ENCODE measurements around the gene GFOD1. TPM values are rescaled to one million over a fixed set of nuclear protein-coding genes. Genes with fewer than 3 reads are reported as not detected.

The GFOD1 gene
- polyA plus RNA-seq, 1 donor: 2.0 TPM

- no peaks in the 10 kb centered on the region for H3K27me3 ChIP-seq (ENCODE audit: control insufficient read depth, insufficient read depth, low read length)
- no peaks in the 10 kb centered on the region for H3K36me3 ChIP-seq (ENCODE audit: control insufficient read depth, insufficient read depth, low read length)
- WGBS (ENCODE audit: insufficient coverage, low lambda C conversion rate): 71% methylated on average over 1 of the region's 3 CpGs
- no peaks in the 10 kb centered on the region for H3K4me1 ChIP-seq (ENCODE audit: control insufficient read depth, insufficient read depth, low read length)
- H3K9me3 ChIP-seq (ENCODE audit: control insufficient read depth, low read depth, low read length): no peaks in the 10 kb centered on the region
- H3K27ac ChIP-seq (ENCODE audit: low read length): no peak overlapping the region
- DNase-seq: no peak
- H3K4me3 ChIP-seq (ENCODE audit: low read length): no peak overlapping the region
These were observed 73.9 kb downstream of the GFOD1 start for GRCh38 chr6:13413466-13413862.

GRCh38 chr6:13412639-13413465 lies 74.5 kb downstream of the GFOD1 start:
- WGBS (ENCODE audit: insufficient coverage, low lambda C conversion rate): 72% methylated on average over 2 of the region's 9 CpGs
- Histone ChIP-seq H3K9me3 (ENCODE audit: control insufficient read depth, low read depth, low read length) (no peaks in the 10 kb centered on the region), H3K27ac (ENCODE audit: low read length) (no peak overlapping the region), H3K36me3 (ENCODE audit: control insufficient read depth, insufficient read depth, low read length) (no peaks in the 10 kb centered on the region), H3K27me3 (ENCODE audit: control insufficient read depth, insufficient read depth, low read length) (peaks cover 2% of the 10 kb centered on the region), H3K4me3 (ENCODE audit: low read length) (no peak overlapping the region), H3K4me1 (ENCODE audit: control insufficient read depth, insufficient read depth, low read length) (no peaks in the 10 kb centered on the region)
- no peak for DNase-seq

- H3K36me3 ChIP-seq (ENCODE audit: control insufficient read depth, insufficient read depth, low read length): no peaks in the 10 kb centered on the region
- H3K4me3 ChIP-seq (ENCODE audit: low read length): no peak overlapping the region
- no peak overlapping the region for H3K27ac ChIP-seq (ENCODE audit: low read length)
- peaks cover 2% of the 10 kb centered on the region for H3K27me3 ChIP-seq (ENCODE audit: control insufficient read depth, insufficient read depth, low read length)
- no peaks in the 10 kb centered on the region for H3K4me1 ChIP-seq (ENCODE audit: control insufficient read depth, insufficient read depth, low read length)
- WGBS (ENCODE audit: insufficient coverage, low lambda C conversion rate): no CpG with 5 or more reads among the region's 5 CpGs
- no peak for DNase-seq
- no peaks in the 10 kb centered on the region for H3K9me3 ChIP-seq (ENCODE audit: control insufficient read depth, low read depth, low read length)
These were observed 75.2 kb downstream of the GFOD1 start for GRCh38 chr6:13412211-13412610.

GRCh38 chr6:13411484-13411883 lies 75.9 kb downstream of the GFOD1 start:
- Histone ChIP-seq H3K27me3 (ENCODE audit: control insufficient read depth, insufficient read depth, low read length) (peaks cover 2% of the 10 kb centered on the region), H3K27ac (ENCODE audit: low read length) (no peak overlapping the region)
- WGBS (ENCODE audit: insufficient coverage, low lambda C conversion rate): no CpG with 5 or more reads among the region's 8 CpGs

GRCh38 chr6:13409991-13410390 lies 77.4 kb downstream of the GFOD1 start:
- Histone ChIP-seq H3K27ac (ENCODE audit: low read length) (no peak overlapping the region), H3K4me3 (ENCODE audit: low read length) (no peak overlapping the region), H3K9me3 (ENCODE audit: control insufficient read depth, low read depth, low read length) (no peaks in the 10 kb centered on the region), H3K36me3 (ENCODE audit: control insufficient read depth, insufficient read depth, low read length) (no peaks in the 10 kb centered on the region), H3K4me1 (ENCODE audit: control insufficient read depth, insufficient read depth, low read length) (no peaks in the 10 kb centered on the region), H3K27me3 (ENCODE audit: control insufficient read depth, insufficient read depth, low read length) (peaks cover 2% of the 10 kb centered on the region)
- DNase-seq: no peak
- WGBS (ENCODE audit: insufficient coverage, low lambda C conversion rate): 89% methylated on average over 2 of the region's 2 CpGs

More at GRCh38 chr6:13411484-13411883, 75.9 kb downstream of the GFOD1 start:
- Histone ChIP-seq H3K4me3 (ENCODE audit: low read length) (no peak overlapping the region), H3K9me3 (ENCODE audit: control insufficient read depth, low read depth, low read length) (no peaks in the 10 kb centered on the region), H3K4me1 (ENCODE audit: control insufficient read depth, insufficient read depth, low read length) (no peaks in the 10 kb centered on the region), H3K36me3 (ENCODE audit: control insufficient read depth, insufficient read depth, low read length) (no peaks in the 10 kb centered on the region)
- no peak for DNase-seq

GRCh38 chr6:13407709-13408695 lies 79.4 kb downstream of the GFOD1 start:
- Histone ChIP-seq H3K27ac (ENCODE audit: low read length) (no peak overlapping the region), H3K4me1 (ENCODE audit: control insufficient read depth, insufficient read depth, low read length) (no peaks in the 10 kb centered on the region)
- no CpG with 5 or more reads among the region's 12 CpGs for WGBS (ENCODE audit: insufficient coverage, low lambda C conversion rate)

GRCh38 chr6:13407368-13407708 lies 80.1 kb downstream of the GFOD1 start:
- no peaks in the 10 kb centered on the region for H3K36me3 ChIP-seq (ENCODE audit: control insufficient read depth, insufficient read depth, low read length)
- H3K4me3 ChIP-seq (ENCODE audit: low read length): no peak overlapping the region
- 100% methylated on average over 1 of the region's 3 CpGs for WGBS (ENCODE audit: insufficient coverage, low lambda C conversion rate)
- H3K27me3 ChIP-seq (ENCODE audit: control insufficient read depth, insufficient read depth, low read length): peaks cover 2% of the 10 kb centered on the region
- H3K27ac ChIP-seq (ENCODE audit: low read length): no peak overlapping the region
- no peaks in the 10 kb centered on the region for H3K4me1 ChIP-seq (ENCODE audit: control insufficient read depth, insufficient read depth, low read length)
- DNase-seq: no peak
- no peaks in the 10 kb centered on the region for H3K9me3 ChIP-seq (ENCODE audit: control insufficient read depth, low read depth, low read length)

More at GRCh38 chr6:13407709-13408695, 79.4 kb downstream of the GFOD1 start:
- H3K4me3 ChIP-seq (ENCODE audit: low read length): no peak overlapping the region
- no peaks in the 10 kb centered on the region for H3K9me3 ChIP-seq (ENCODE audit: control insufficient read depth, low read depth, low read length)
- DNase-seq: no peak
- H3K36me3 ChIP-seq (ENCODE audit: control insufficient read depth, insufficient read depth, low read length): no peaks in the 10 kb centered on the region
- H3K27me3 ChIP-seq (ENCODE audit: control insufficient read depth, insufficient read depth, low read length): peaks cover 2% of the 10 kb centered on the region

GRCh38 chr6:13406781-13407180 lies 80.6 kb downstream of the GFOD1 start:
- no peak for DNase-seq
- H3K36me3 ChIP-seq (ENCODE audit: control insufficient read depth, insufficient read depth, low read length): no peaks in the 10 kb centered on the region
- H3K4me3 ChIP-seq (ENCODE audit: low read length): no peak overlapping the region
- H3K27me3 ChIP-seq (ENCODE audit: control insufficient read depth, insufficient read depth, low read length): peaks cover 2% of the 10 kb centered on the region
- WGBS (ENCODE audit: insufficient coverage, low lambda C conversion rate): no CpG with 5 or more reads among the region's 1 CpG
- H3K27ac ChIP-seq (ENCODE audit: low read length): no peak overlapping the region
- H3K9me3 ChIP-seq (ENCODE audit: control insufficient read depth, low read depth, low read length): no peaks in the 10 kb centered on the region
- no peaks in the 10 kb centered on the region for H3K4me1 ChIP-seq (ENCODE audit: control insufficient read depth, insufficient read depth, low read length)

- Histone ChIP-seq H3K9me3 (ENCODE audit: control insufficient read depth, low read depth, low read length) (no peaks in the 10 kb centered on the region), H3K4me1 (ENCODE audit: control insufficient read depth, insufficient read depth, low read length) (no peaks in the 10 kb centered on the region), H3K27me3 (ENCODE audit: control insufficient read depth, insufficient read depth, low read length) (peaks cover 2% of the 10 kb centered on the region), H3K36me3 (ENCODE audit: control insufficient read depth, insufficient read depth, low read length) (no peaks in the 10 kb centered on the region), H3K27ac (ENCODE audit: low read length) (no peak overlapping the region), H3K4me3 (ENCODE audit: low read length) (no peak overlapping the region)
- DNase-seq: no peak
- 50% methylated on average over 3 of the region's 10 CpGs for WGBS (ENCODE audit: insufficient coverage, low lambda C conversion rate)
These were observed 81.4 kb downstream of the GFOD1 start for GRCh38 chr6:13405961-13406477.

- Histone ChIP-seq H3K36me3 (ENCODE audit: control insufficient read depth, insufficient read depth, low read length) (no peaks in the 10 kb centered on the region), H3K4me1 (ENCODE audit: control insufficient read depth, insufficient read depth, low read length) (no peaks in the 10 kb centered on the region), H3K9me3 (ENCODE audit: control insufficient read depth, low read depth, low read length) (no peaks in the 10 kb centered on the region)
These were observed 82.5 kb downstream of the GFOD1 start for GRCh38 chr6:13404892-13405254.

More at GRCh38 chr6:13404892-13405254, 82.5 kb downstream of the GFOD1 start:
- Histone ChIP-seq H3K27ac (ENCODE audit: low read length) (no peak overlapping the region), H3K27me3 (ENCODE audit: control insufficient read depth, insufficient read depth, low read length) (peaks cover 2% of the 10 kb centered on the region), H3K4me3 (ENCODE audit: low read length) (no peak overlapping the region)
- DNase-seq: no peak
